GM12878 (cell line): Measurements from ENCODE around the gene DMAP1. TPM values are rescaled to one million over a fixed set of nuclear protein-coding genes. Genes with fewer than 3 reads are reported as not detected.

Source experiments
- ATAC-seq: fragments of 200-7000 bp; cut with Tn5 transposase; 3 replicates; pipeline ENCODE4 v1.9.1; 2020; ENCODE audit warnings: mild to moderate bottlenecking, moderate library complexity
- BruUV-seq: library from RNA; stranded (reverse); fragments of 400-500 nt; replicated peaks from 2 replicates; lab custom pipeline; 2021; lab: Mats Ljungman, UMichigan
- CTCF ChIA-PET: fragments of 300-600 bp; sonication (Branson Sonifier 250); formaldehyde crosslinking; extraction: SDS; loops from one replicate; lab custom pipeline; 2021; ENCODE audit warnings: inconsistent platforms; lab: Yijun Ruan, JAX
- POLR2A ChIA-PET: fragments of 350-600 bp; formaldehyde crosslinking; extraction: SDS; loops from one replicate; lab custom pipeline; 2021; ENCODE audit warnings: inconsistent platforms; lab: Charles Lee
- RAD21 ChIA-PET: fragments of 300-600 bp; sonication (Branson Sonifier 250); formaldehyde crosslinking; loops from one replicate; lab custom pipeline; 2023; ENCODE audit warnings: antibody characterized with exemption; ENCODE audit not compliant: unreplicated experiment; lab: Charles Lee
- SMC1A ChIA-PET: fragments of 300-600 bp; sonication (Branson Sonifier 250); formaldehyde crosslinking; loops from one replicate; lab custom pipeline; 2023; ENCODE audit not compliant: unreplicated experiment, uncharacterized antibody; lab: Charles Lee
- DNase-seq: peaks from one replicate; pipeline ENCODE4 v3.0.0-alpha.2; 2011; ENCODE audit warnings: low read depth, low spot score
- FAIRE-seq: peaks from 3 replicates; lab custom pipeline; 2011; peaks lifted over from hg19 to GRCh38; lab: Jason Lieb, UNC
- H2AFZ ChIP-seq: 2 replicates; pipeline ENCODE4 v1.6.0; 2011; ENCODE audit warnings: low read depth, low read length, control low read depth; ENCODE audit not compliant: control insufficient read depth
- H3K27ac ChIP-seq: 2 replicates; pipeline ENCODE4 v1.5.1; 2011; ENCODE audit warnings: control low read depth; ENCODE audit not compliant: control insufficient read depth, insufficient read depth
- H3K27me3 ChIP-seq, 2 experiments: replicated peaks in 1 of 2; 2 replicates each; pipeline versions ENCODE4 v1.6.0 to v1.6.1; 2011; ENCODE audit warnings: low read length in 1 of 2; ENCODE audit not compliant: control insufficient read depth in 2 of 2, insufficient read depth in 2 of 2
- H3K36me3 ChIP-seq, 2 experiments: 2 replicates each; pipeline ENCODE4 v1.5.1; 2011; ENCODE audit warnings: low read length in 1 of 2; ENCODE audit not compliant: control insufficient read depth in 2 of 2, insufficient read depth in 2 of 2
- H3K4me1 ChIP-seq: 2 replicates; pipeline ENCODE4 v1.6.1; 2011; ENCODE audit warnings: mild to moderate bottlenecking, low read length, moderate library complexity, mixed read lengths; ENCODE audit not compliant: control insufficient read depth, insufficient read depth
- H3K4me2 ChIP-seq: 2 replicates; pipeline ENCODE4 v1.6.0; 2011; ENCODE audit warnings: control low read depth; ENCODE audit not compliant: control insufficient read depth, insufficient read depth
- H3K4me3 ChIP-seq: fragments of 200-600 bp; sonication (generic); 2 replicates; pipeline ENCODE4 v1.5.1; 2016
- H3K79me2 ChIP-seq: 2 replicates; pipeline ENCODE4 v1.6.0; 2011; ENCODE audit warnings: low read length; ENCODE audit not compliant: control insufficient read depth, insufficient read depth
- H3K9ac ChIP-seq: 2 replicates; pipeline ENCODE4 v1.8.0; 2011; ENCODE audit warnings: low read length, control low read depth, mixed read lengths; ENCODE audit not compliant: control insufficient read depth, insufficient read depth
- H3K9me3 ChIP-seq: replicated peaks from 3 replicates; pipeline ENCODE4 v1.5.1; 2011; ENCODE audit warnings: mild to moderate bottlenecking, low read length; ENCODE audit not compliant: control insufficient read depth, insufficient read depth
- H4K20me1 ChIP-seq: 2 replicates; pipeline ENCODE4 v1.6.0; 2011; ENCODE audit not compliant: control insufficient read depth, insufficient read depth
- DPF2 ChIP-seq: fragments of 450-650 bp; IDR thresholded peaks from 2 replicates; pipeline ENCODE4 v1.6.1; 2017; ENCODE audit warnings: mild to moderate bottlenecking
- E2F4 ChIP-seq: IDR thresholded peaks from 2 replicates; pipeline ENCODE4 v1.6.1; 2012; ENCODE audit warnings: low read depth, low read length, improper control_type of control experiment
- EGR1 ChIP-seq, 2 experiments: IDR thresholded peaks; 1 replicate in 1 of 2; 2 replicates in 1 of 2; pipeline ENCODE4 v1.6.1; 2011 to 2012; ENCODE audit warnings: low read depth in 2 of 2, low read length in 2 of 2, borderline replicate concordance in 1 of 2, mild to moderate bottlenecking in 1 of 2, moderate library complexity in 1 of 2
- FOXK2 ChIP-seq: fragments of 450-650 bp; IDR thresholded peaks from 2 replicates; pipeline ENCODE4 v1.6.1; 2017; ENCODE audit warnings: mild to moderate bottlenecking, moderate library complexity
- HDAC6 ChIP-seq: fragments of 200-600 bp; sonication (generic); IDR thresholded peaks from one replicate; pipeline ENCODE4 v1.8.0; 2017; ENCODE audit warnings: antibody characterized with exemption; ENCODE audit not compliant: unreplicated experiment
- KLF5 ChIP-seq: fragments of 450-650 bp; IDR thresholded peaks from 2 replicates; pipeline ENCODE4 v1.6.1; 2014; ENCODE audit warnings: mild to moderate bottlenecking; ENCODE audit not compliant: partially characterized antibody
- MLLT1 ChIP-seq: fragments of 450-650 bp; IDR thresholded peaks from 2 replicates; pipeline ENCODE4 v1.6.1; 2016; ENCODE audit warnings: mild to moderate bottlenecking
- MYC ChIP-seq: IDR thresholded peaks from 2 replicates; pipeline ENCODE4 v1.6.1; 2011; ENCODE audit warnings: mild to moderate bottlenecking, low read length, moderate library complexity, inconsistent platforms; ENCODE audit not compliant: insufficient read depth, insufficient replicate concordance, insufficient read length, severe bottlenecking
- POLR2AphosphoS5 ChIP-seq: IDR thresholded peaks from 2 replicates; pipeline ENCODE4 v1.6.1; 2011; ENCODE audit warnings: mild to moderate bottlenecking, low read length, inconsistent platforms
- PRDM15 ChIP-seq: fragments of 450-650 bp; formaldehyde crosslinking; IDR thresholded peaks from 2 replicates; pipeline ENCODE4 v1.4.0; 2020; ENCODE audit warnings: mild to moderate bottlenecking, moderate library complexity
- RFX5 ChIP-seq: IDR thresholded peaks from 2 replicates; pipeline ENCODE4 v1.6.1; 2011; ENCODE audit warnings: low read depth, low read length, improper control_type of control experiment
- SMAD1 ChIP-seq: fragments of 450-650 bp; IDR thresholded peaks from 2 replicates; pipeline ENCODE4 v1.6.1; 2018; ENCODE audit warnings: mild to moderate bottlenecking, low read depth; ENCODE audit not compliant: partially characterized antibody
- SMARCA5 ChIP-seq: fragments of 450-650 bp; IDR thresholded peaks from 2 replicates; pipeline ENCODE4 v1.6.1; 2017; ENCODE audit warnings: mild to moderate bottlenecking
- TAF1 ChIP-seq: IDR thresholded peaks from 2 replicates; pipeline ENCODE4 v1.6.1; 2011; ENCODE audit warnings: mild to moderate bottlenecking, low read depth, low read length, borderline replicate concordance
- YY1 ChIP-seq: IDR thresholded peaks from 2 replicates; pipeline ENCODE4 v1.6.1; 2011; ENCODE audit warnings: low read depth, mild to moderate bottlenecking, low read length
- ZNF384 ChIP-seq: IDR thresholded peaks from 2 replicates; pipeline ENCODE4 v1.6.1; 2012; ENCODE audit warnings: low read depth, mild to moderate bottlenecking, low read length, improper control_type of control experiment, borderline replicate concordance
- ZZZ3 ChIP-seq: IDR thresholded peaks from 2 replicates; pipeline ENCODE4 v1.6.1; 2011; ENCODE audit warnings: low read depth; ENCODE audit not compliant: control insufficient read depth, insufficient read length
- WGBS: methylation state at CpG from one replicate; pipeline ENCODE4 v1.1.6; 2016; ENCODE audit warnings: low lambda C conversion rate; ENCODE audit not compliant: insufficient replicate concordance, insufficient coverage; ENCODE audit errors: missing lambda C conversion rate; 5-methylcytosine and 5-hydroxymethylcytosine counted together
- in situ Hi-C: fragments of 300-500 bp; cut with MboI; formaldehyde crosslinking; loops from 9 replicates; pipeline ENCODE4 v1.14.3; 2018; ENCODE audit warnings: mixed read lengths
- intact Hi-C: fragments of 100-400 bp; cut with micrococcal nuclease; formaldehyde crosslinking; loops from one replicate; pipeline ENCODE4 v1.14.2; 2022; ENCODE audit not compliant: unreplicated experiment
- polyA plus RNA-seq, 11 experiments: library from polyadenylated mRNA; depleted of rRNA in 4 of 11; unstranded in 6 of 11; stranded (reverse) in 5 of 11; fragments of >200 nt; fragmentation: Nextera tagmentation in 4 of 11; fragmentation: Illumina TruSeq in 1 of 11; extraction: Ambion mirVana in 4 of 11; extraction: Trizol in 1 of 11; gene quantifications; 1 replicate in 1 of 11; 2 replicates in 10 of 11; pipeline versions ENCODE4 v1.2.1 to v1.2.3, GENCODE V29; 2011 to 2016; ENCODE audit warnings: inconsistent platforms in 2 of 11, missing spikeins in 2 of 11, low read depth in 1 of 11
- total RNA-seq, 4 experiments: library from RNA; depleted of rRNA in 3 of 4; stranded (reverse); fragments of >200 nt in 3 of 4; fragmentation: Illumina TruSeq in 1 of 4; extraction: Trizol in 1 of 4; gene quantifications; 2 replicates each; pipeline versions ENCODE4 v1.2.1 to v1.2.3, GENCODE V29; 2013 to 2021

Gene DMAP1
- total and polyA plus RNA-seq, 10 of the 15 experiments (the other 5 are each of a cell fraction or from before 2014, with no cell fraction given): 1.9 to 59.1 (median 37.7) TPM

GRCh38 chr1:44210595-44210994, 2.7 kb upstream of the DMAP1 start:
- ATAC-seq (no peak), DNase-seq (no peak), FAIRE-seq (no peak)
- H3K4me2 ChIP-seq: no peak overlapping the region
- H3K27ac ChIP-seq: no peak overlapping the region
- no TSS peak for BruUV-seq
- peaks cover 7% of the 10 kb centered on the region for H3K4me1 ChIP-seq
- no peak overlapping the region for H3K4me3 ChIP-seq
- WGBS: 100% methylated on average over 1 of the region's 1 CpG
- in situ Hi-C loops: no loop called here
- no peaks in the 10 kb centered on the region for H4K20me1 ChIP-seq
- no peak overlapping the region for H3K9ac ChIP-seq
- RAD21 ChIA-PET: no interaction called here
- intact Hi-C loops: loop anchor here (10.0 kb wide), 1 partner anchor 444 kb away; no protein-coding TSS in a partner anchor
- H3K79me2 ChIP-seq: peaks cover 9% of the 10 kb centered on the region
- SMC1A ChIA-PET: no interaction called here
- peaks cover 0 to 5% of the 10 kb centered on the region in 2 experiments; a peak in 1 of 4 replicates for H3K36me3 ChIP-seq
- H2AFZ ChIP-seq: no peak overlapping the region
- POLR2A ChIA-PET: no interaction called here
- CTCF ChIA-PET: interaction anchor here (0.7 to 2.7 kb wide), 2 partner anchors 442 to 458 kb away, joined by 3 to 7 read pairs; no protein-coding TSS in a partner anchor
- H3K9me3 ChIP-seq: no peaks in the 10 kb centered on the region
- H3K27me3 ChIP-seq: no peaks in the 10 kb centered on the region
- TF ChIP-seq MYC (no peak), HDAC6 (no peak), E2F4 (no peak), SMARCA5 (no peak), ZZZ3 (no peak), POLR2AphosphoS5 (no peak), EGR1 (IDR thresholded peaks at IDR 0.05; ENCODE audit: borderline replicate concordance in 1 of 2, low read depth in 2 of 2, low read length in 2 of 2) (no peak), MLLT1 (no peak), FOXK2 (no peak), YY1 (no peak), SMAD1 (no peak), TAF1 (no peak), RFX5 (no peak), KLF5 (no peak), ZNF384 (no peak), DPF2 (no peak), PRDM15 (CRISPR knock-in tag) (no peak)
